ENCODE data around the gene LCN12.

DNA sequence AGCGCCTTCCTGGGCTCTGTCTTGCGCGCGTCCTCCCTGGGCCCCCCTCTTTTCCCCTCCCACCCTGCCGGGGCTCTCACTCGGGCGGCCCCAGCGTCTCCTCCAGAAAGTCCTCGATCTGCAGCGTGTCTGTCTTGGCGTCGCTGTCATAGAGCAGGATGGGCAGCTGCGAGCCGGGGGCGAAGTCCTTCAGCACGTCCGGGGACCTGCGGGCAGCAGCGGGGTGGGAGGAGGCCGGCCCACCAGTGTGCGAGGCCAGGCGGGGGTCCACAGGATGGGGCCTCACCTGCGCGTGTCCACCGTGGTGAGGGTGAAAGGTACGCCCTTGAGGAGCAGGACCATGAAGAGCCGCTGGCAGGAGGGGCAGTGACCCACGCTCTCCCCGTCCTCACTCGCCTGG lies 43.3 kb downstream of the LCN12 start:
- TF ChIP-seq, protein P1, sequence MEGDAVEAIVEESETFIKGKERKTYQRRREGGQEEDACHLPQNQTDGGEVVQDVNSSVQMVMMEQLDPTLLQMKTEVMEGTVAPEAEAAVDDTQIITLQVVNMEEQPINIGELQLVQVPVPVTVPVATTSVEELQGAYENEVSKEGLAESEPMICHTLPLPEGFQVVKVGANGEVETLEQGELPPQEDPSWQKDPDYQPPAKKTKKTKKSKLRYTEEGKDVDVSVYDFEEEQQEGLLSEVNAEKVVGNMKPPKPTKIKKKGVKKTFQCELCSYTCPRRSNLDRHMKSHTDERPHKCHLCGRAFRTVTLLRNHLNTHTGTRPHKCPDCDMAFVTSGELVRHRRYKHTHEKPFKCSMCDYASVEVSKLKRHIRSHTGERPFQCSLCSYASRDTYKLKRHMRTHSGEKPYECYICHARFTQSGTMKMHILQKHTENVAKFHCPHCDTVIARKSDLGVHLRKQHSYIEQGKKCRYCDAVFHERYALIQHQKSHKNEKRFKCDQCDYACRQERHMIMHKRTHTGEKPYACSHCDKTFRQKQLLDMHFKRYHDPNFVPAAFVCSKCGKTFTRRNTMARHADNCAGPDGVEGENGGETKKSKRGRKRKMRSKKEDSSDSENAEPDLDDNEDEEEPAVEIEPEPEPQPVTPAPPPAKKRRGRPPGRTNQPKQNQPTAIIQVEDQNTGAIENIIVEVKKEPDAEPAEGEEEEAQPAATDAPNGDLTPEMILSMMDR (conservative IDR thresholded peaks at IDR 0.05; ENCODE audit: low read depth, low read length), result no peak
- TF ChIP-seq EZH2 (IDR thresholded peaks at IDR 0.05; ENCODE audit: borderline replicate concordance, low read depth, low read length, poor library complexity, severe bottlenecking), result no peak

Data from A673 (cell line).